ENCODE measurements around the gene RHO. TPM values are rescaled to one million over a fixed set of nuclear protein-coding genes. Genes with fewer than 3 reads are reported as not detected.

Gene RHO
- total RNA-seq, 1 experiment from 2014 or later, result not detected

DNA sequence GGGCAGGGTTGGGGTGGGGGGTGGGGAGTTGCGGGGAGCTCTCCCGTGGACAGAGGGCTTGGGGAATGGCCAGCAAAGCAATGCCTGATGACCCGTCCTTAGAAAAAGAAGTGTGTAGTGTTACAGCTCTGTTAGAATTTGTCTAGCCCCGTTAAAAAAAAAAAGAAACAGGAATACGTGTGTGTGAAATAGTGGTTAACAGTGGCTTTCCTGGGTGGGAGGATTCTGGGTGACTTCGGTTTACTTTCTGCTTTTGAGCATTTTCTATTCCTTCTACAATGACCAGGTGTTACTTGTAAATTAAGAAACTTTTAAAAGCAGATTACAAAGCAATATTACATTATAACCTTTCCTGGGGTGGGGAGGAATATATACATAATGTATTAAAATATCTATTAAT lies 39.5 kb downstream of the RHO start:
- Mint-ChIP-seq H3K4me3 (no peak overlapping the region), H3K27me3 (ENCODE audit: low read depth) (no peaks in the 10 kb centered on the region), H3K4me1 (peaks cover 2 to 5% of the 10 kb centered on the region in 2 experiments), H3K36me3 (ENCODE audit: insufficient read depth in 1 of 3, low read depth in 3 of 3) (peaks cover 0 to 7% (median 0%) of the 10 kb centered on the region in 3 experiments; a peak in 3 of 7 replicates), H3K9me3 (no peaks in the 10 kb centered on the region), H3K27ac (no peak overlapping the region)
- H2BK12ac ChIP-seq (ENCODE audit: insufficient read length, low read depth, low read length), result no peak overlapping the region
- H3T11ph ChIP-seq (ENCODE audit: low read length), result no peak overlapping the region
- no peak overlapping the region for H3K56ac ChIP-seq (ENCODE audit: insufficient read length, low read depth, low read length)
- TF ChIP-seq, protein P1, sequence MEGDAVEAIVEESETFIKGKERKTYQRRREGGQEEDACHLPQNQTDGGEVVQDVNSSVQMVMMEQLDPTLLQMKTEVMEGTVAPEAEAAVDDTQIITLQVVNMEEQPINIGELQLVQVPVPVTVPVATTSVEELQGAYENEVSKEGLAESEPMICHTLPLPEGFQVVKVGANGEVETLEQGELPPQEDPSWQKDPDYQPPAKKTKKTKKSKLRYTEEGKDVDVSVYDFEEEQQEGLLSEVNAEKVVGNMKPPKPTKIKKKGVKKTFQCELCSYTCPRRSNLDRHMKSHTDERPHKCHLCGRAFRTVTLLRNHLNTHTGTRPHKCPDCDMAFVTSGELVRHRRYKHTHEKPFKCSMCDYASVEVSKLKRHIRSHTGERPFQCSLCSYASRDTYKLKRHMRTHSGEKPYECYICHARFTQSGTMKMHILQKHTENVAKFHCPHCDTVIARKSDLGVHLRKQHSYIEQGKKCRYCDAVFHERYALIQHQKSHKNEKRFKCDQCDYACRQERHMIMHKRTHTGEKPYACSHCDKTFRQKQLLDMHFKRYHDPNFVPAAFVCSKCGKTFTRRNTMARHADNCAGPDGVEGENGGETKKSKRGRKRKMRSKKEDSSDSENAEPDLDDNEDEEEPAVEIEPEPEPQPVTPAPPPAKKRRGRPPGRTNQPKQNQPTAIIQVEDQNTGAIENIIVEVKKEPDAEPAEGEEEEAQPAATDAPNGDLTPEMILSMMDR (conservative IDR thresholded peaks at IDR 0.05), result no peak
- H3K4me1 ChIP-seq (ENCODE audit: insufficient read depth, low read length), result no peaks in the 10 kb centered on the region
- H2AK5ac ChIP-seq (ENCODE audit: insufficient read length, low read length), result no peak overlapping the region
- no peaks in the 10 kb centered on the region for H3K27me3 ChIP-seq (ENCODE audit: insufficient read depth, low read length)
- H4K20me1 ChIP-seq (ENCODE audit: control insufficient read depth, insufficient read depth, insufficient read length), result no peaks in the 10 kb centered on the region
- no peak overlapping the region for H4K8ac ChIP-seq (replicated peaks; ENCODE audit: insufficient read length, low read depth, low read length)
- no peak overlapping the region for H3K14ac ChIP-seq (ENCODE audit: insufficient read depth, low read length)
- H2BK15ac ChIP-seq (ENCODE audit: low read depth, low read length), result no peak overlapping the region
- H3K9ac ChIP-seq (ENCODE audit: extremely low read depth, insufficient read length, low read length), result no peak overlapping the region
- no peak overlapping the region for H2BK20ac ChIP-seq (ENCODE audit: low read depth, low read length, poor library complexity, severe bottlenecking)
- H4K5ac ChIP-seq (ENCODE audit: insufficient read length, low read depth, low read length), result no peak overlapping the region
- no peaks in the 10 kb centered on the region for H3K79me2 ChIP-seq (ENCODE audit: insufficient read depth, low read length)
- DNase-seq, result no peak
- no peak overlapping the region for H4K91ac ChIP-seq (ENCODE audit: insufficient read length, low read depth, low read length)
- no peak overlapping the region for H2BK120ac ChIP-seq (ENCODE audit: low read depth, low read length, poor library complexity, severe bottlenecking)
- no peak overlapping the region for H3K4ac ChIP-seq (ENCODE audit: low read depth, low read length)
- H3K18ac ChIP-seq (ENCODE audit: insufficient read length, low read depth, low read length), result no peak overlapping the region
- no peaks in the 10 kb centered on the region for H3K79me1 ChIP-seq (ENCODE audit: insufficient read depth, low read depth, low read length, poor library complexity, severe bottlenecking)
- H2BK5ac ChIP-seq (ENCODE audit: insufficient read length, low read length), result no peak overlapping the region
- H3K23ac ChIP-seq (ENCODE audit: insufficient read length, low read depth, low read length), result no peak overlapping the region
- no peak overlapping the region for H2AFZ ChIP-seq (ENCODE audit: low read length)
- WGBS (ENCODE audit: extremely low coverage, insufficient read length, low lambda C conversion rate), result no CpG with 5 or more reads among the region's 6 CpGs
- H3K4me2 ChIP-seq (ENCODE audit: insufficient read depth, insufficient read length, low read length), result no peak overlapping the region
- H3K27ac ChIP-seq (ENCODE audit: insufficient read length, low read depth, low read length), result no peak overlapping the region
- H3K9me3 ChIP-seq (ENCODE audit: control insufficient read depth, low read depth, low read length), result no peaks in the 10 kb centered on the region
- no peaks in the 10 kb centered on the region for H3K23me2 ChIP-seq (ENCODE audit: insufficient read length, low read depth, low read length, poor library complexity, severe bottlenecking)
